Uterus (tissue), 4 donors: ENCODE measurements around the gene TOMT. TPM values are rescaled to one million over a fixed set of nuclear protein-coding genes. Genes with fewer than 3 reads are reported as not detected.

Experiments
- DNase-seq, 2 donors: peaks; one replicate each; pipeline ENCODE4 v3.0.0-alpha.2; 2019 to 2020
- H3K27ac ChIP-seq, 2 donors: fragments of 200-600 bp; sonication (generic); 1 replicate in 1 of 2; 2 replicates in 1 of 2; pipeline ENCODE4 v1.5.1; 2016 to 2018
- H3K27me3 ChIP-seq, 2 donors: fragments of 200-600 bp; sonication (generic); one replicate each; pipeline ENCODE4 v1.5.1; 2018 to 2019; ENCODE audit warnings: control low read depth in 1 of 2
- H3K36me3 ChIP-seq, 2 donors: fragments of 200-600 bp; sonication (generic); one replicate each; pipeline ENCODE4 v1.5.1; 2019; ENCODE audit warnings: control low read depth in 1 of 2
- H3K4me1 ChIP-seq, 2 donors: fragments of 200-600 bp; sonication (generic); one replicate each; pipeline ENCODE4 v1.5.1; 2018 to 2019; ENCODE audit warnings: control low read depth in 1 of 2
- H3K4me3 ChIP-seq, 2 donors: fragments of 200-600 bp; sonication (generic); 1 replicate in 1 of 2; 2 replicates in 1 of 2; pipeline ENCODE4 v1.5.1; 2018 to 2019; ENCODE audit warnings: mild to moderate bottlenecking in 1 of 2
- H3K9me3 ChIP-seq, 2 donors: fragments of 200-600 bp; sonication (generic); one replicate each; pipeline ENCODE4 v1.5.1; 2019; ENCODE audit warnings: control low read depth in 1 of 2
- CTCF ChIP-seq, 4 experiments: fragments of 200-600 bp in 2 of 4; fragments of 450-650 bp in 2 of 4; sonication (generic) in 2 of 4; IDR thresholded peaks; one replicate each; pipeline ENCODE4 v1.5.1; 2016 to 2019; ENCODE audit warnings: antibody characterized with exemption in 4 of 4, mild to moderate bottlenecking in 2 of 4, moderate library complexity in 1 of 4
- POLR2A ChIP-seq, 2 donors: fragments of 450-650 bp; IDR thresholded peaks; one replicate each; pipeline ENCODE4 v1.6.1; 2016; ENCODE audit warnings: antibody characterized with exemption in 2 of 2, mild to moderate bottlenecking in 1 of 2, moderate library complexity in 1 of 2
- intact Hi-C: fragments of 100-400 bp; cut with DNase I; formaldehyde crosslinking; loops from one replicate; pipeline ENCODE4 v1.15.1; 2023; ENCODE audit warnings: low total_unique reads
- total RNA-seq, 4 donors: library from RNA; depleted of rRNA in 3 of 4; stranded (reverse); fragments of >200 nt in 3 of 4; gene quantifications; one replicate each; pipeline versions ENCODE4 v1.1.0 to v1.2.4, GENCODE V29; 2014 to 2023
- donor health status: DM: yes; HTN: yes; CAD: no.

The TOMT gene
- total RNA-seq, 4 donors from 2014 or later, result not detected

GRCh38 chr11:72116019-72116755 lies 10.5 kb downstream of the TOMT start:
- Histone ChIP-seq H3K4me3 (no peak overlapping the region), H3K27me3 (no peaks in the 10 kb centered on the region), H3K36me3 (no peaks in the 10 kb centered on the region), H3K27ac (no peak overlapping the region), H3K4me1 (peaks cover 0 to 5% of the 10 kb centered on the region in 2 donors), H3K9me3 (no peaks in the 10 kb centered on the region)
- no peak for DNase-seq
- intact Hi-C loops, result no loop called here
- TF ChIP-seq CTCF (IDR thresholded peaks at IDR 0.05), result no peak

DNA sequence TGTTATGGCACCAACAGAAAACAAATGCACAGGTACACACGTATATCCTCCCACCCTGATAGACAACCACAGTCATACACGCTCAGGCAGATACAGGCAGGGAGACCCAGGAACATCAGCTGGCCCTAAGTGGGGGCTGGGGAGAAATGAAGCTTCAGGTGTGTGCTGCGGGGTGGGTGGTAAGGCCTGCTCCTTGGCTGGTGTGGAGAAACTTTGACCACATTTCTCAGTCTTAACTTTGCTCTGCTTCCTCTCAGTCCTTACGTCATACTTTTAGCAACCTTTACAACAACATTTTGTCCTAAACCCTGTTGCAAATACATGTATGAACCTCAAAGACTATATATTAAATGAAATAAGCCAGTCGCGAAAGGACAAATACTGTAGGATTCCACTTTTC lies 13.5 kb downstream of the TOMT start:
- intact Hi-C loops, result no loop called here
- Histone ChIP-seq H3K9me3 (no peaks in the 10 kb centered on the region), H3K27ac (no peak overlapping the region), H3K4me1 (no peaks in the 10 kb centered on the region), H3K27me3 (no peaks in the 10 kb centered on the region), H3K36me3 (no peaks in the 10 kb centered on the region), H3K4me3 (no peak overlapping the region)
- no peak for DNase-seq
- TF ChIP-seq CTCF (IDR thresholded peaks at IDR 0.05), result no peak
- TF ChIP-seq POLR2A (IDR thresholded peaks at IDR 0.05), result no peak

DNA sequence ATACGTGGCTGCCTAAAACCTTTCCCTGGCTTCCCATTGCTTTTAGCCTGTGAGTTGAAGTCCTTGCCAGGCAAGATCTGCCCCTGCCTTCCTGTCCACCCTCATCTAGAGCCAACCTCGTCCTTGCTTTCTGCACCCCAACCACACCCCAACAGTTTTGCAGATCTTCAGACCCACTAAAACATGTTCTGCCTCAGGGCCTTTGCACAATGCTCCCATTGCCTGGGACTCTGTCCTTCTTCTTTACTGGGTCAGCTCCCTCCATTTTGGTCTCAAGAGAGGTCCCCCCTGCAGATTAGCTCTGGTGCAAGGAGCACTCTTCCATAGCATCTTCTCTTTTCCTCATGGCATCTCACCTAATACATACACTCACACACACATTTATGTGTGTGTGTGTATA lies 15.2 kb downstream of the TOMT start:
- Histone ChIP-seq H3K9me3 (no peaks in the 10 kb centered on the region), H3K27me3 (no peaks in the 10 kb centered on the region), H3K4me1 (no peaks in the 10 kb centered on the region), H3K36me3 (no peaks in the 10 kb centered on the region), H3K4me3 (no peak overlapping the region), H3K27ac (no peak overlapping the region)
- DNase-seq, result no peak
- TF ChIP-seq POLR2A (IDR thresholded peaks at IDR 0.05) (no peak), CTCF (IDR thresholded peaks at IDR 0.05) (no peak)
- intact Hi-C loops, result no loop called here

DNA sequence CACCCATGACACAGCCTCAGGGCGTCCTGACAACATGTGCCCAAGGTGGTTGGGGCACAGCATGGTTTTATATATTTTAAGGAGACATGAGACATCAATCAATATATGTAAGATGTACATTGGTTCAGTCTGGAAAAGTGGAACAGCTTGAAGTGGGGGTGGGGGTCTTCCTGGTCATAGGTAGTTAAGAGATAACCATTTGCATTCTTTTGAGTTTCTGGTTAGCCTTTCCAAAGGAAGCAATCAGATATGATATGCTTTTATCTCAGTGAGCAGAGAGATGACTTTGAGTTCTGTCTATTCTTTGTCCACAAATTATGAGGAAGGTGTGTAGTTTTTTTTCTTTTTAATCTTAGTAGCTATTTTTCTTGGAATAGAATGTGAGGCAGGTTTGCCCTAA lies 16.9 kb downstream of the TOMT start:
- no peak overlapping the region for H3K27ac ChIP-seq
- no peaks in the 10 kb centered on the region for H3K36me3 ChIP-seq
- TF ChIP-seq POLR2A (IDR thresholded peaks at IDR 0.05) (no peak), CTCF (IDR thresholded peaks at IDR 0.05) (no peak)
- no peaks in the 10 kb centered on the region for H3K4me1 ChIP-seq
- no peaks in the 10 kb centered on the region for H3K27me3 ChIP-seq
- no peaks in the 10 kb centered on the region for H3K9me3 ChIP-seq
- no peak overlapping the region for H3K4me3 ChIP-seq
- DNase-seq, result no peak
- intact Hi-C loops, result no loop called here

DNA sequence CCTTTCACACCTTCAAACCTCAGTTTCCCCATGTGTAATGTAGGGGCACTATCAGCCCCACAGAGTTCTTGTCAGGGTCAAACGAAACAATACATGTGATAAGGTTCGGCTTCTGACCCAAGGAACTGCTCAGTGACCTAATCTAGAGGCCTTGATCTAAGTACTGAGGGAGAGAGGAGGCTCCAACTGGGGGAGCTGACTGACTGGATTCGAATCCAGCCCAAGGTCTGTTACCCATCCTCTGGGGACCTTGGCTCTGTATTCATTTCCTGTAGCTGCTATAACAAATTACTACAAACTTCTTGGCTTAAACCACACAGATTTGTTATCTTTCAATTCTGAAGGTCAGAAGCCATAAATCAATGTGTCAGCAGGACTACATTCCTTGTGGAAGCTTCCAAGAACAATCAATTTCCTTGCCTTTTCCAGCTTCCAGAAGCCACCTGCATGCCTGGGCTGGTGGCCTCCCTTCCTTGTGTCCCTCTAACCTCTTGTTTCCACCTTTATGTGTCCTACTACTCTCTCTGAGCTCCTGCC lies 17.5 kb downstream of the TOMT start:
- Histone ChIP-seq H3K27ac (no peak overlapping the region), H3K9me3 (no peaks in the 10 kb centered on the region), H3K36me3 (no peaks in the 10 kb centered on the region), H3K27me3 (no peaks in the 10 kb centered on the region), H3K4me3 (no peak overlapping the region), H3K4me1 (no peaks in the 10 kb centered on the region)
- no peak for TF ChIP-seq CTCF (IDR thresholded peaks at IDR 0.05)
- TF ChIP-seq POLR2A (IDR thresholded peaks at IDR 0.05), result no peak
- no peak for DNase-seq
- intact Hi-C loops, result no loop called here
